HL-60 (cell line): ENCODE results near the gene CIART.

Experiments used
- CTCF ChIP-seq: IDR thresholded peaks from one replicate; pipeline ENCODE4 v1.5.1; 2011; ENCODE audit warnings: low read length, control low read depth, inconsistent platforms; ENCODE audit not compliant: insufficient read depth
- GABPA ChIP-seq: IDR thresholded peaks from 2 replicates; pipeline ENCODE4 v1.6.1; 2012; ENCODE audit warnings: low read depth
- POLR2AphosphoS5 ChIP-seq: IDR thresholded peaks from 2 replicates; pipeline ENCODE4 v1.6.1; 2012; ENCODE audit warnings: low read depth
- REST ChIP-seq: IDR thresholded peaks from 2 replicates; pipeline ENCODE4 v1.6.1; 2012; ENCODE audit warnings: low read depth; ENCODE audit not compliant: insufficient replicate concordance
- SPI1 ChIP-seq: IDR thresholded peaks from 2 replicates; pipeline ENCODE4 v1.6.1; 2012; ENCODE audit warnings: low read depth, mild to moderate bottlenecking, borderline replicate concordance

- no peak for TF ChIP-seq CTCF
- TF ChIP-seq REST: no peak
- TF ChIP-seq POLR2AphosphoS5: no peak
- no peak for TF ChIP-seq GABPA
- no peak for TF ChIP-seq SPI1
Measured at GRCh38 chr1:150256198-150256553, 26.2 kb upstream of the CIART start.
